GM18508 (cell line): ENCODE results near the gene AP4M1.

Source experiments
- ATAC-seq: cut with Tn5 transposase; IDR thresholded peaks from one replicate; pipeline ENCODE4 v1.9.1; 2021; ENCODE audit warnings: moderate number of reproducible peaks; ENCODE audit not compliant: insufficient read depth, unreplicated experiment

Gene AP4M1

DNA sequence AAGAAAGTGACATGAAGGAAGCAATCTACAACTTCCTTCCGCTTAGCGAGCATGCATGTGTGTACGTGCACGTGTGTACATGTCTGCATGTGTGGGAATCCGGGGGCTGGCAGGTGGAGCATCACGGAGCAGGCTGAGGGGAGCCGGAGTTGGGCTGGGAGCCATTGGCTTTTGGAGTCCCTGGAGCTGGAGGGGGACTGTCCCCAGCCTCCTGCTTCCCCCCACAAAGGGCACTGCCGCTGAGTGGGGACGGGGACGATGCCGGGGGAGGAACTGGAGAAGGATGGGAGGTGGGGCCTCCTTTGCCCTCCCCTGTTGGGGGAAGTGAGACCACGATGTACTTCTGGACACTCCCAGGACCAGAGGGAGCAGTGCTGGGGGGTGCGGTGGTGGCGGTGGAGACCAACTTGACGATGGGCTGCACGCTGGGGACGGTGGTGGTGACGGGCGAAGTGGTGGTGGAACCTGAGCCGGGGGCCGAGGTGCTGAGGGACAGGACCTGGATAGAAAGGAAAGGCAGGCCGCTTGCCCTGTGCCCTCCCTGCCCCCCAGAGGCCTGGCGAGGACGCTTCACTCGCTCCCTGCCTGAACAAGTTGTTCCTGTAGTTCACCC, 5.8 kb downstream of the AP4M1 start:
- ATAC-seq, result no peak

DNA sequence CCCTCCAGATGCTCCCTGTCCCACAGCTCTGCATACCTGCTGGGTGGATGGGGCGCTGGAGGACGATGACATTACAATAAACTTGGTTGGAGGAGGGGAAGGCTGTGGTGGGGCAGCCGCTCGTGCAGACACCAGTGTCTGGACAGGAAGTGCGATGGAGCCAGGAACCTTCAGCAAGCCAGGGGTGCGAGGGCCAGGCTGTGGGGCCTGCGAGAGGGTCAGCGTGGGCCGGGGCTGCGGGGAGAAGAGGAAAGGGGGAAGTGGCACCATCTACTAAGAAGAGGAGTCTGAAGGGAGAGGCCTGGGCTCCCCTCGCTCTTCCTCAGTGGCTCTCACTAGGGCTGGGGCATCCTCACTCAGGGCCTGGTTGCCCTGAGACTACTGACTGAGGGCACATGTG, 6.4 kb downstream of the AP4M1 start:
- ATAC-seq, result no peak

DNA sequence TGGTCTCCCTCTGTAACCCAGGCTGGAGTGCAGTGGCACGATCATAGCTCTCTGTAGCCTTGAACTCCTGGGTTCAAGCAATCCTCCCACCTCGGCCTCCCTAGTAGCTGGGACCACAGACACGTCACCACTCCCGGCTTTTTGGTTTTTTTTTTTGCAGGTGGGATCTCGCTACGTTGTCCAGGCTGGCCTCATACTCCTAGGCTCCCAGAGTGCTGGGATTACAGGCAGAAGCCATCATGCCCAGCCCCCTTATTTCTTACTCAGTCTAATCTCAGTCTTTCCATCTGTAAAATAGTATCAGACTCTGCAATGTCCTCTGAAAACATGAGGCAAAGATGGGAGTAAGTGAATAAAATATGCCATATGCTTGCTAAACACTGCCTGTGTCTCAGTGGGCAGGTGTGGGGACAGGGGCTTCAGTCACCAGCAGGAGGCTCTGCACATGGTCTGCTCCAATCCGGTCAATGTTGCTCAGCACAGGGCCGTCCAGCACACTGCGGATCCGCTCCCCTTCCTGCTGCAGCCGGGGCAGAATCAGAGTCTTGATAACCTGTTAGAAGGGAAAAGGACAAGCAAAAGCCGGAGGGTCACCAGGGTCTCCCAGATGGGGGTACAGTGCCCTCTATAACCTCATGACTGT, 8.2 kb downstream of the AP4M1 start:
- ATAC-seq, result no peak

DNA sequence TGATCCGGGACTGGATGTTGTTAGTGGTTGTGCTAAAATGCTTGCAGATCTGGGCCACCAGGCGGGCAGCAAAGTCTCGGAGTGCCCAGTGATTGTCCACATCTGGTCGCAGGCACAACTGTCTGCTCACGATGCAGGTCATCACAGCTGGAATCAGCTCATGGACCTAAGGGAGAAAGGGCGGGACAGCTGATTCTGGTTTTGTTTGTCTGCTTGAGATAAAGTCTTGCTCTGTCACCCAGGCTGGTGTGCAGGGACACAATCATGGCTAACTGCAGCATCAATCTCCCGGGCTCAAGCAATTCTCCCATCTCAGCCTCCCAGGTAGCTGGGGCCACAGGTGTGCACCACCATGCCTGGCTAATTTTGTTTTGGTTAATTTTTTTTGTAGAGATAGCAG, 9.7 kb downstream of the AP4M1 start:
- no peak for ATAC-seq

DNA sequence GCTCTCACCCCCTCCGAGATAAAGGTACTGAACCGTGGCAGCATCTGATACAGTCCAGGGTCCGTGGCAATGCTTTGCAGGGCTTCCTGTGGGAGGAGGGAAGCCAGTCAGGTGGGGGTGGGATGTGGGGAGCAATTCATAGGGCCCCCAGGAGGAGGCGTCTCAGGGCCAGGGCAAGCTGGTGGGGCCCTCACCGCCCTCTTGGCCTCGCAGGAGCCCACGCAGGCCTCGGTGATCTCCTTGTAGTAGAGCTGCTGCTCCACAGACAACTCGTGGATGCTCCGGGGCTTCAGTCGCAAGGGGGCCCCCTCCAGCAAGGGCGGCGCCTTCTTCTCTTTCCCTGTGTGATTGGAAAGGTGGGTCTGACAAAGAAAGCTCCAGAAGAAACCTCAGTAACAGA, 10.5 kb downstream of the AP4M1 start:
- ATAC-seq, result no peak

DNA sequence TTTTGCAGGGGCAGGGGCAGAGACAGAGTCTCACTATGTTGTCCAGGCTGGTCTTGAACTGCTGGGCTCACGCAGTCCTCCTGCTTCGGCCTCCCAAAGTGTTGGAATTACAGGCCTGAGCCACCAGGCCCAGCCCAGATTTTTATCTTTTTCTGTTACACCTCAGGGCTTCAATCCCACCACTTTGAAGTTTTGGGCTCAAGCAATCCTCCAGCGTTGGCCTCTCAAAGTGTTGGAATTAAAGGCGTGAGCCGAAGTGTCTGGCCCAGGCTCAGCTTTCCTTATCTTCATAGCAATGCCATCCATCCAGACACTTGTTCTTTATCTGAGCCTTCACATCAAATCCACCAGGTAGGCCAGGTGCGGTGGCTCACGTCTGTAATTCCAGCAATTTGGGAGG, 13.6 kb downstream of the AP4M1 start:
- ATAC-seq, result no peak

DNA sequence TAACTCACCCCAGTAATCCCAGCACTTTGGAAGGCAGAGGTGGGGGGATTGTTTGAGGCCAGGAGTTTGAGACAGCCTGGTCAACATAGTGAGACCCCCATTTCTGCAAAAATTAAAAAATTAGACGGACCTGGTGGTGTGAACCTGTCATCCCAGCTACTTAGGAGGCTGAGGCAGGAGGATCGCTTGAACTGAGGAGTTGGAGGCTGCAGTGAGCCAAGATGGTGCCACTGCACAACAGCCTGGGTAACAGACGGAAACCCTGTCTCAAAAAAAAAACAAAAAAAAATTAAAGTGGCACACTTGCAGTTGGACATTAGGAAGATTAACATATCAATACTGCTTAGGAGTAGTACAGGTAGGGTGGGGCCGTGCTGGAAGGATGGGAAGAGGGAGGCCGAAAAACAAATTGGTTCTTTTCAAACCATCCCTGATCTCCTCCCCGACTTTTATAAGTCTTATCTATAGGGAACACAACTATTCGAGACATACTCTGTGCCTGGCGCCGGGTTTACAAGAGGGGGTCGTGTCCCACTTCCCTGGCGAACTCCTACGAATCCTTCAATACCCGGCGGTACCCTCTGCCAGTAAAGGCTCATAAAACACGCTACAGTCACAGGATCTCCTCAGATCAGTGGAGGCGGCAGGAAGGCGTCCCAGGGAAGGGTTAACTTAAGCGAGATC, 17.1 kb downstream of the AP4M1 start:
- no peak for ATAC-seq

DNA sequence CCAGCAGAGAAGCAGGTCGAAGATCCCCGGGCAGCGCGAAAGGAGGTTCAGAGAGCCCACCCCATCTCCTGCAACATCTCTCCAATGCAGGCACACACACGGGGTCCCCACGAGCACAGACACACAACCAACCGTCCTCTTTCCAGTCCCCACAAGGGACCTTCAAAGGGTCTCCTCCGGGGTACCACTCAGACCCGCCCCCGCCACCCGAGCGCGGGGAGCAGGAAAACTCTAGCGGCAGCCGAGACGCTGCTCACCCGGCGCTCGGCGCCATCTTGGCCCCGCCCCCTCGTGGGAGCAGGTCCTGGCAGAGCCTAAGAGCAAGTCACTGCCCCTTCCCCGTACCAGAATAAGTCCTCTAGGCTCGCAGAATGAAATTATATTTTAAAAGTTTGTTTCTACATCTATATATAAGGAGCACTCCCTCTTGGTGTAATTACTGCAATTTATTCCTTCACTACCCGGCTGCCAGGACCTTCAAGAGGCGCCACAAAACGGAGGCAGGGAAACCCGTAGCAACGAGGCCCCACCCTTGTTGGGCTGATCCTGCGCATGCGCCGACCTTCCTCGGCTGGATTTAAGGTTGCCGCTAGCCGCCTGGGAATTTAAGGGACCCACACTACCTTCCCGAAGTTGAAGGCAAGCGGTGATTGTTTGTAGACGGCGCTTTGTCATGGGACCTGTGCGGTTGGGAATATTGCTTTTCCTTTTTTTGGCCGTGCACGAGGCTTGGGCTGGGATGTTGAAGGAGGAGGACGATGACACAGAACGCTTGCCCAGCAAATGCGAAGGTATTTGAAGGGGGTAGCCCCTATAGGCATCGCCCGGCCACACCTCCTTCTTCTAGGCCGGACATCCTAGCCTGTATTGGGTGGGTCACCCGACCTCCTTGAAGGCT, 17.9 kb downstream of the AP4M1 start, which contains the start of the genes CNPY4 and TAF6:
CNPY4 (plus strand) TSS at position 563 of the 898 bp plus-strand sequence; CDS start at position 674, 111 bp downstream.
TAF6 (minus strand) TSS at position 287 of the 898 bp plus-strand sequence. CDS start 5,149 bp downstream, outside the sequence.
- ATAC-seq, result peak; percentile 46

DNA sequence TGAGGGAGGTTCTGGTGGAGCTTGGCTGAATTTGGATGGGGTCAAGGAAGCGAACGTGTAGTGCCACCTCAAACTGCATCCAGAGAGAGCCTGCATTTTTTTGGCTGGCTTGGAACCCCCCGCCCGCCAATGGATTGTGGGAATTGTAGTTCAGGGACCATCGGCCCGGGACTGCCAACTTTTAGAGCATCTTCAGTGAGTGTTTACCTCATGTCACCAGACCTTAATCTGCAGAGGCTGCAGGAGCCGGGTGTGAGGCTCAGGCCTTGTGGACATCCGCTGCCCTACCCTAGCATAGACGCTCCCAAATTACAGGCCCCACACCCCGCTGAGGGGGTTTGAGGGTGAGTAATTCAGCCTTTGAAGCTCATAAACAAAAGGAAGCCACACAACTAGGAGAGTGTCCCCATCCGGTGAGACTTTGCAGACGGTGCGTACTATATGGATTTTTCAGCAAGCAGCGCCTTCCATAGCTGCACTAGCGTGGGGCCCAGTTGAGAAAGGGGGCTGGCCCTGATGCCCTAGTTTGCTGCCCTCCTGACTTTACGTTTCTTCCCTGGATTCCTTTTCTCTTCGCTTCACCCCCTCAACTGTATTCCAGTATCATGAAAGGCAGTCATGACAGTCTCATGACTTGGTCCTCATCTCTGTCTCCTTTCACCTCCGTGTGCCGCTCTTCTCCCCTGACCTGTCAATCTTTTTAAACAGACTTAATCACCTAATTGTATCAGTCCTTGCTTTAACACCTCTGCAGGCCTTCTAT, 18.7 kb downstream of the AP4M1 start:
- peak; percentile 10 for ATAC-seq

DNA sequence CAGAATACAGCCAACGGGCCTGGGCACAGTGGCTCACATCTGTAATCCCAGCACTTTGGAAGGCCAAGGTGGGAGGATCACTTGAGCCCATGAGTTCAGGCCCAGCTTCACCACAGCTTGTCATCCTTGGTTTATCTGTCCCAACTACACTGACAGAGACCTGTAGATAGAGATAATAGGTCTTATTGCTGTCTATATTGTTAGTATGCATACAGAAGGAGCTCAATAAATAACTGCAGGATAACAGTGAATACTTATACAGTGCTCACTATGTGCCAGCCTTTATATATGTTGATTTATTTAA, 19.2 kb downstream of the AP4M1 start:
- ATAC-seq, result no peak

DNA sequence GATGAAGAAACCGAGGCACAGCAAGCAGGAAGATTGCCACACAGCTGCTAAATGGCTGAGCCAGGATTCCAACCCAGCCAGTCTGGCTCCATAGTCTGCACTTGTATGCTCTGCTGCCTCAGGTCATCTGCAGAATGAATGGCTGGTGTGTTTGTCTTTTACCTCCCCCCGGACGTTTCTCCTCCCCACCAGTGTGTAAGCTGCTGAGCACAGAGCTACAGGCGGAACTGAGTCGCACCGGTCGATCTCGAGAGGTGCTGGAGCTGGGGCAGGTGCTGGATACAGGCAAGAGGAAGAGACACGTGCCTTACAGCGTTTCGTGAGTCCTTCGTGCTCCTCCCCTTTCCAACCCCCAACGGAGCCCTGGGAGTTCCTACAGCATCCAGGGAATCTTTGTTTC, 20.6 kb downstream of the AP4M1 start:
- no peak for ATAC-seq

DNA sequence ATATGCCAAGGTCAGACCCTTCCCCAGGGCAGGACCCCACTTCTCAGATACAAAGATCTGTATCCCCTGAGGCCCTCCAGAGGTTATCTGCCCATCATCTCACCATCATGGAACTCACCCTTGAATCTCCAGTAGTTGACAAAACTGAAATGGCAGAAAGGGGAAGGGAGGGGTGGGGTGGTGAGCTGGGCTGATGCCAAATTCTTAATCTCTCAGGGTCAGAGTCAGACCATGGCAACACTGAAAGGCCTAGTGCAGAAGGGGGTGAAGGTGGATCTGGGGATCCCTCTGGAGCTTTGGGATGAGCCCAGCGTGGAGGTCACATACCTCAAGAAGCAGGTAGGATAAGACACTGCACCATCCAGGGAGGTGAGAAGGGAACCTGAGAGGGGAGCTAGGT, 21.1 kb downstream of the AP4M1 start:
- no peak for ATAC-seq

DNA sequence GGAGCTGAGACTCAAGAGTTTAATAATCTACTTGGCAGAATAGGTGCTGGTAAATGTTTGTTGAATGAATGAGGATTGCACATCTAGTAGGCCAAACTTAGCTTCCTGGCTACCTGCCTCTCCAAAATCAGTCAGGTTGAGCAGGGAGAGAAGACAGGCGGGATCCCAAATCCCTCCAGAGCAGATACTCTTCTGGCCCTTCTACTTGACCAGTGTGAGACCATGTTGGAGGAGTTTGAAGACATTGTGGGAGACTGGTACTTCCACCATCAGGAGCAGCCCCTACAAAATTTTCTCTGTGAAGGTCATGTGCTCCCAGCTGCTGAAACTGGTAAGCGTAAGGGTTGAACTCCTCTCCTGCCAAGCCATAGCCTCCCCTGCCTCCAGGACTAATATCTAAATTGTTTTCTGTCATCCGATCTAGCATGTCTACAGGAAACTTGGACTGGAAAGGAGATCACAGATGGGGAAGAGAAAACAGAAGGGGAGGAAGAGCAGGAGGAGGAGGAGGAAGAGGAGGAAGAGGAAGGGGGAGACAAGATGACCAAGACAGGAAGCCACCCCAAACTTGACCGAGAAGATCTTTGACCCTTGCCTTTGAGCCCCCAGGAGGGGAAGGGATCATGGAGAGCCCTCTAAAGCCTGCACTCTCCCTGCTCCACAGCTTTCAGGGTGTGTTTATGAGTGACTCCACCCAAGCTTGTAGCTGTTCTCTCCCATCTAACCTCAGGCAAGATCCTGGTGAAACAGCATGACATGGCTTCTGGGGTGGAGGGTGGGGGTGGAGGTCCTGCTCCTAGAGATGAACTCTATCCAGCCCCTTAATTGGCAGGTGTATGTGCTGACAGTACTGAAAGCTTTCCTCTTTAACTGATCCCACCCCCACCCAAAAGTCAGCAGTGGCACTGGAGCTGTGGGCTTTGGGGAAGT, 23.1 kb downstream of the AP4M1 start:
- no peak for ATAC-seq

DNA sequence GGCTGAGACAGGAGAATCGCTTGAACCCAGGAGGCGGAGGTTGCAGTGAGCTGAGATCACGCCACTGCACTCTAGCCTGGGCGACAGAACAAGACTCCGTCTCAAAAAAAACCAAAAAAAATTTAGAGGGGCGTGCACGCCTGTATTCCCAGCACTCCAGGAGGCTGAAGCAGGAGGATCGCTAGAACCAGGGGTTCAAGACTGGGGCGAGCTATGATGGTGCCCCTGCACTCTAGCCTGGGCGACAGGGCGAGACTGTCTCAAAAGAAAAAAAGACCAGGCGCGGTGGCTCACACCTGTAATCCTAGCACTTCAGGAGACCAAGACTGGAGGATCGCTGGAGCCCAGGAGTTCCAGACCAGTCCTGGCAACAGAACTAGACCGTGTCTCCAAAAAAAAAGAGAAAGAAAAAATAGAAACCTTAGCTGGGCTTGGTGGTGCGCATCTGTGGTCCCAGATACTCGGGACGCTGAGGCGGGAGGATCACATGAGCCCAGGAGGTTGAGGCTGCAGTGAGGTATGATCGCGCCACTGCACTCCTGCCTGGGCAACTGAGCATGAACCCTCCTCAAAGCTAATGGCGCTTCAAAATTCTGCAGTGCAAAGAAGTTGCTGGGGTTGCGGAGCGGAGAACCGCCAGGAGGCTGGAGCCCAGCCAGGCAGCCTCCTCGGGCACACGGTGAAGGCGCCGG, 24.9 kb downstream of the AP4M1 start:
- no peak for ATAC-seq

DNA sequence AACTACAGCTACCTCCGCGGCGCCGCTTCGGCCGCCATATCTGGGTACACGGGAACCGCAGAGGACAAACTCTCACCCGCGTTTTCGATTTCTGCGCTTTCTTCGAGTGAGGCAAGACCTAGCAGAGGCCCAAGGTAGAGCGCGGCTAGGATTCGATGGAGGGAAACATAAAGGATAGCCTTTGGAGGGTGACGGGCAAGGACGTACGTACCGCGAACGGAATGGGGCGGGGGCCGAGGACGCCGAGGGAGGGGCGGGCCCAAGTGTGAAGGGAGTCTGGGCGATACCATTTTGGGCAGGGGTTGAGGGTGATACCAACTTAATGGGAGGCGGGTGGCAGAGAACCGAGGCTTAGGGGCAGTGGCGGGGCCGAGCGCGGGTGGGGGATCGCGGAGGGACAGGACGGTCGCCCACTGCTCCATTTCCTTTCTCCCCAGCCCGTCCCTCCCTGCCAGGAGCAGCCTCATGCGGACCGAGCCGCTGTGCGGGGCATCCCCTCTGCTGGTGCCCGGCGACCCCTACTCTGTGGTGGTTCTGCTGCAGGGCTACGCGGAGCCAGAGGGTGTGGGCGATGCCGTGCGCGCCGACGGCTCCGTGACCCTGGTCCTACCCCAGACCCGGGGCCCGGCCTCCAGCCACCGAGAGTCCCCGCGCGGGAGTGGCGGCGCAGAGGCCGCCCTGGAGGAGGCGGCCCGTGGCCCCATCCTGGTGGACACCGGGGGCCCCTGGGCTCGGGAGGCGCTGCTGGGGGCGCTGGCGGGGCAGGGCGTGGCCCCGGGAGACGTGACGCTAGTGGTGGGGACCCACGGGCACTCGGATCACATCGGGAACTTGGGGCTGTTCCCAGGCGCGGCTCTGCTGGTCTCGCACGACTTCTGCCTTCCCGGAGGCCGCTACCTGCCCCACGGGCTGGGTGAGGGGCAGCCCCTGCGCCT, 25.8 kb downstream of the AP4M1 start, which contains the start of gene MBLAC1:
MBLAC1 (plus strand) TSS at position 37 of the 935 bp plus-strand sequence; CDS start at position 466, 429 bp downstream.
- no peak for ATAC-seq

DNA sequence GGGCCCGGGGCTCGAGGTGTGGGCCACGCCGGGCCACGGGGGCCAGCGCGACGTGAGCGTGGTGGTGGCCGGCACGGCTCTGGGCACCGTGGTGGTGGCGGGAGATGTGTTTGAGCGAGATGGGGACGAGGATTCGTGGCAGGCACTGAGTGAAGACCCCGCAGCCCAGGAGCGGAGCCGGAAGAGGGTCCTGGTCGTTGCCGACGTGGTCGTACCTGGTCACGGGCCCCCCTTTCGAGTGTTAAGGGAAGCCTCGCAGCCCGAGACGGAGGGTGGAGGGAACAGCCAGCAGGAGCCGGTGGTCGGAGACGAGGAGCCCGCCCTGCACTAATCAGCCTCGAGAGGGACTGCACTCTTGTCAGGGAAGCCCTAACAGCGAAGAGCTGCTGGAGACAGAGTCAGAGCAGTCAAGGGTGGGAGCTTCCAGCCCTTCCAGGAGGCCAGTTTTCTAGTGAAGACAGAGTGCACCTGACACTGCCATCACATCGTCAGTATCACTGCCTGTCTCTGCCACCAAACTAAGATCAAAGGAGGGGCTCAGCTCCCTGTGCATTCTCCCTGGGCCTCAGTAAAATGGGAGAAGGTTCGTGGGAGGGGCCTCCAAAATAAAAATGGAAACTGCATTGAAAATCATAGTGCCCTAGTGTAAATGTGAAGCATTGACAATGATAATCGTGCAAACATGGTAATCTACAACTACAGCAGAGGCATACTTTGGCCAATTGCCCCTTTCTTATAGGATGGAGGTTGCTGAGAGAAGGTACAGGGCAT, 26.6 kb downstream of the AP4M1 start:
- no peak for ATAC-seq

DNA sequence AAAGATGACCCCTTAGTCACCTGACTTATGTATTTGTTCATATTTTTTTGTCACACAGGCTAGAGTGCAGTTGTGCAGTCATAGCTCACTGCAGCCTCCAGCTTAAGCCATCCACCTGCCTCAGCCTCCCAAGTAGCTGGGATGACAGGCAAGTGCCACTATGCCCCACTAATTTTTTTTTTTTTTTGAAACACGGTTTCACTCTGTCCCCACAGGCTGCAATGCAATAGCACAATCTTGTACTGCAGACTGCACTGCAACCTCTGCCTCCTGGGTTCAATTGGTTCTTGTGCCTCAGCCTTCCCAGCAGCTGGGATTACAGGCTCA, 27.2 kb downstream of the AP4M1 start:
- no peak for ATAC-seq
